Endothelial cell of umbilical vein (primary cell): ENCODE data around the gene SEMA5A.

Source experiments
- EZH2 ChIP-seq: IDR thresholded peaks from 2 replicates; pipeline ENCODE4 v1.6.1; 2012; ENCODE audit warnings: borderline replicate concordance, low read depth, mild to moderate bottlenecking, moderate library complexity, low read length, inconsistent platforms; ENCODE audit not compliant: severe bottlenecking
- FOS ChIP-seq: IDR thresholded peaks from 2 replicates; pipeline ENCODE4 v1.6.1; 2011; ENCODE audit warnings: mild to moderate bottlenecking, low read length, moderate library complexity, borderline replicate concordance; ENCODE audit not compliant: insufficient read depth
- GATA2 ChIP-seq: IDR thresholded peaks from 2 replicates; pipeline ENCODE4 v1.7.0; 2011; ENCODE audit warnings: low read depth, mild to moderate bottlenecking, moderate library complexity, mixed read lengths, low read length; ENCODE audit not compliant: insufficient read length, insufficient read depth
- JUN ChIP-seq: IDR thresholded peaks from 2 replicates; pipeline ENCODE4 v1.6.1; 2011; ENCODE audit warnings: borderline replicate concordance, low read depth; ENCODE audit not compliant: insufficient read length, insufficient read depth
- MAX ChIP-seq: IDR thresholded peaks from 2 replicates; pipeline ENCODE4 v1.6.1; 2011; ENCODE audit not compliant: insufficient read depth, insufficient read length
- MYC ChIP-seq: IDR thresholded peaks from one replicate; pipeline ENCODE4 v1.6.1; 2011; ENCODE audit warnings: mild to moderate bottlenecking, low read depth, low read length
- POLR2A ChIP-seq: IDR thresholded peaks from 2 replicates; pipeline ENCODE4 v1.6.1; 2012; ENCODE audit warnings: low read depth, mild to moderate bottlenecking, control low read depth, low read length
- POLR2AphosphoS5 ChIP-seq: IDR thresholded peaks from 2 replicates; pipeline ENCODE4 v1.6.1; 2012; ENCODE audit warnings: low read depth, mild to moderate bottlenecking, control low read depth, low read length, moderate library complexity; ENCODE audit not compliant: insufficient read depth
- TF ChIP-seq, protein P1 (sequence below), 2 donors: IDR thresholded peaks; 1 replicate in 1 of 2; 2 replicates in 1 of 2; pipeline ENCODE4 v1.5.1; 2011; ENCODE audit warnings: low read length in 2 of 2, mild to moderate bottlenecking in 2 of 2, moderate library complexity in 2 of 2, control low read depth in 1 of 2, inconsistent platforms in 1 of 2, low read depth in 1 of 2; ENCODE audit not compliant: insufficient read depth in 1 of 2; ENCODE audit errors: extremely low read depth in 1 of 2

DNA sequence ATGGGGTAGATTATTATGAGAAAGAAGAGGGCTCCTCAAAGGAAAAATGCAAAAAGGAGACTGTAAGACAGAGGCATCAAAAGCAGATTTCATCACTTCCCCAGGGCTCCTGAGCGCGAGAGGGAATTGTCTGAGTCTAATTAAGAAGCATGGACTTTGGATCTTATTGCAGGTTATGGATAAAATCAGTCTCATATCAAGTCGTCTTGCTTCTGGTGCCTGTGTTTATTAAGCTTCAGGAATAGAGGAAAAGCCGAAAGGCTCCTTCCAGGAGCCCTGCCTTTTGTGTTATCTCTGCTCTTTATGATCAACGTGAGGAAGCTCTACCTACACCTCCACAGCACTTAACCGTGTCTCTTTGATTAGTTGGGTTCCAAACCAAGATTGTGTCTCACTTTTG lies 25.0 kb upstream of the SEMA5A start:
- TF ChIP-seq, protein P1, sequence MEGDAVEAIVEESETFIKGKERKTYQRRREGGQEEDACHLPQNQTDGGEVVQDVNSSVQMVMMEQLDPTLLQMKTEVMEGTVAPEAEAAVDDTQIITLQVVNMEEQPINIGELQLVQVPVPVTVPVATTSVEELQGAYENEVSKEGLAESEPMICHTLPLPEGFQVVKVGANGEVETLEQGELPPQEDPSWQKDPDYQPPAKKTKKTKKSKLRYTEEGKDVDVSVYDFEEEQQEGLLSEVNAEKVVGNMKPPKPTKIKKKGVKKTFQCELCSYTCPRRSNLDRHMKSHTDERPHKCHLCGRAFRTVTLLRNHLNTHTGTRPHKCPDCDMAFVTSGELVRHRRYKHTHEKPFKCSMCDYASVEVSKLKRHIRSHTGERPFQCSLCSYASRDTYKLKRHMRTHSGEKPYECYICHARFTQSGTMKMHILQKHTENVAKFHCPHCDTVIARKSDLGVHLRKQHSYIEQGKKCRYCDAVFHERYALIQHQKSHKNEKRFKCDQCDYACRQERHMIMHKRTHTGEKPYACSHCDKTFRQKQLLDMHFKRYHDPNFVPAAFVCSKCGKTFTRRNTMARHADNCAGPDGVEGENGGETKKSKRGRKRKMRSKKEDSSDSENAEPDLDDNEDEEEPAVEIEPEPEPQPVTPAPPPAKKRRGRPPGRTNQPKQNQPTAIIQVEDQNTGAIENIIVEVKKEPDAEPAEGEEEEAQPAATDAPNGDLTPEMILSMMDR (IDR thresholded peaks at IDR 0.05; ENCODE audit: extremely low read depth in 1 of 2, insufficient read depth in 1 of 2, low read depth in 1 of 2, low read length in 2 of 2) = no peak
- TF ChIP-seq POLR2A (no peak), MYC (no peak), MAX (no peak), FOS (no peak), POLR2AphosphoS5 (no peak), EZH2 (no peak), JUN (no peak), GATA2 (no peak)
